Left renal cortex interstitium (tissue), 4 donors: ENCODE measurements around the gene ZNF100. TPM values are rescaled to one million over a fixed set of nuclear protein-coding genes. Genes with fewer than 3 reads are reported as not detected.
A peak's percentile ranks its signal among the peaks of the same experiment; 100 is the strongest.
"Not testable (repeated sequence)": the region's sequence is repeated elsewhere in the genome, so short reads cannot be mapped to it uniquely, and the experiment has no call there.

Experiments
- DNase-seq, 4 donors: peaks; one replicate each; pipeline ENCODE4 v3.0.0-alpha.2; 2013; ENCODE audit warnings: low read depth in 4 of 4, low spot score in 2 of 4, missing footprints in 1 of 4
- polyA plus RNA-seq, 4 donors: library from polyadenylated mRNA; unstranded; fragments of 120-200 nt; gene quantifications; one replicate each; pipeline ENCODE4 v1.2.1, GENCODE V29; 2013; ENCODE audit not compliant: insufficient read length in 4 of 4

The ZNF100 gene
- polyA plus RNA-seq, 4 donors, result 12.5 to 22.3 (median 19.4) TPM

GRCh38 chr19:21705393-21705792, 62.0 kb downstream of the ZNF100 start:
- DNase-seq, result no peak

GRCh38 chr19:21704320-21704719, 63.1 kb downstream of the ZNF100 start:
- DNase-seq, result no peak

- no peak for DNase-seq
Observed at GRCh38 chr19:21699197-21699596, 68.2 kb downstream of the ZNF100 start.

GRCh38 chr19:21698215-21698614, 69.2 kb downstream of the ZNF100 start:
- peak in 1 of 4 donors; percentile 33 for DNase-seq

- no peak for DNase-seq
Observed at GRCh38 chr19:21697698-21698097, 69.7 kb downstream of the ZNF100 start.

GRCh38 chr19:21694171-21694906, 73.0 kb downstream of the ZNF100 start:
- no peak for DNase-seq

GRCh38 chr19:21693399-21693798, 74.0 kb downstream of the ZNF100 start:
- DNase-seq, result no peak

GRCh38 chr19:21691661-21692060, 75.7 kb downstream of the ZNF100 start:
- peak in 1 of 4 donors; percentile 3 for DNase-seq

- DNase-seq, result no peak
Observed at GRCh38 chr19:21688464-21688863, 78.9 kb downstream of the ZNF100 start.

- DNase-seq, result no peak
Observed at GRCh38 chr19:21680671-21681070, 86.7 kb downstream of the ZNF100 start.

GRCh38 chr19:21680026-21680425, 87.4 kb downstream of the ZNF100 start:
- DNase-seq, result no peak

- DNase-seq, result no peak
Observed at GRCh38 chr19:21677696-21678418, 89.5 kb downstream of the ZNF100 start.

GRCh38 chr19:21674454-21674853, 92.9 kb downstream of the ZNF100 start:
- no peak for DNase-seq

- DNase-seq, result not testable (repeated sequence)
Observed at GRCh38 chr19:21673479-21673878, 93.9 kb downstream of the ZNF100 start.

Other genes starting within 250 kb of the ZNF100 start
- gene ZNF43, start 68.6 kb upstream of the ZNF100 start, polyA plus RNA-seq, result 10 to 100 TPM; 36.6 to 50.0 (median 44.9) TPM
- gene ZNF208, start 243.4 kb upstream of the ZNF100 start, polyA plus RNA-seq, result 10 to 100 TPM in 1 of 4 donors, 1 to 10 TPM in 3; 1.6 to 17.3 (median 6.9) TPM